Suprapubic skin (tissue), 4 donors: ENCODE data around the gene ZGRF1. TPM values are rescaled to one million over a fixed set of nuclear protein-coding genes. Genes with fewer than 3 reads are reported as not detected.
A peak's percentile ranks its signal among the peaks of the same experiment; 100 is the strongest.
"Not testable (repeated sequence)": the region's sequence is repeated elsewhere in the genome, so short reads cannot be mapped to it uniquely, and the experiment has no call there.

Source experiments
- DNase-seq, 2 donors: peaks; one replicate each; pipeline ENCODE4 v3.0.0-alpha.2; 2019; ENCODE audit warnings: low spot score in 2 of 2
- H3K27ac ChIP-seq: fragments of 200-600 bp; sonication (generic); one replicate; pipeline ENCODE4 v1.5.1; 2019
- H3K27me3 ChIP-seq: fragments of 200-600 bp; sonication (generic); one replicate; pipeline ENCODE4 v1.5.1; 2019
- H3K36me3 ChIP-seq: fragments of 200-600 bp; sonication (generic); one replicate; pipeline ENCODE4 v1.5.1; 2019
- H3K4me1 ChIP-seq: fragments of 200-600 bp; sonication (generic); one replicate; pipeline ENCODE4 v1.5.1; 2019
- H3K4me3 ChIP-seq: fragments of 200-600 bp; sonication (generic); one replicate; pipeline ENCODE4 v1.5.1; 2019; ENCODE audit warnings: mild to moderate bottlenecking
- H3K9me3 ChIP-seq: fragments of 200-600 bp; sonication (generic); one replicate; pipeline ENCODE4 v1.5.1; 2019
- CTCF ChIP-seq, 2 donors: fragments of 200-600 bp in 1 of 2; fragments of 450-650 bp in 1 of 2; sonication (generic) in 1 of 2; IDR thresholded peaks; one replicate each; pipeline ENCODE4 v1.5.1; 2016 to 2019; ENCODE audit warnings: antibody characterized with exemption in 2 of 2, mild to moderate bottlenecking in 1 of 2, moderate library complexity in 1 of 2
- EP300 ChIP-seq: sonication (generic); formaldehyde crosslinking; IDR thresholded peaks from one replicate; pipeline ENCODE4 v1.6.1; 2017; ENCODE audit warnings: antibody characterized with exemption
- POLR2A ChIP-seq, 2 donors: fragments of 450-650 bp; IDR thresholded peaks; one replicate each; pipeline ENCODE4 v1.6.1; 2017; ENCODE audit warnings: antibody characterized with exemption in 2 of 2, mild to moderate bottlenecking in 2 of 2, moderate library complexity in 2 of 2
- POLR2AphosphoS5 ChIP-seq, 3 donors: sonication (generic); formaldehyde crosslinking; IDR thresholded peaks; one replicate each; pipeline ENCODE4 v1.6.1; 2017; ENCODE audit warnings: antibody characterized with exemption in 3 of 3
- WGBS: methylation state at CpG from one replicate; pipeline ENCODE4 v1.1.5; 2018; 5-methylcytosine and 5-hydroxymethylcytosine counted together
- total RNA-seq, 4 donors: library from RNA; depleted of rRNA; stranded (reverse); fragments of >200 nt; gene quantifications; one replicate each; pipeline ENCODE4 v1.1.0, GENCODE V29; 2016

ZGRF1 gene
- total RNA-seq, 4 donors from 2014 or later: 2.0 to 9.7 (median 6.6) TPM

GRCh38 chr4:112633477-112634235, 3.1 kb downstream of the ZGRF1 start:
- no peak for TF ChIP-seq POLR2AphosphoS5 (IDR thresholded peaks at IDR 0.05)
- no peak for DNase-seq
- no peak overlapping the region for H3K27ac ChIP-seq

GRCh38 chr4:112626228-112626627, 10.5 kb downstream of the ZGRF1 start:
- no peak overlapping the region for H3K4me3 ChIP-seq
- H3K4me1 ChIP-seq: no peaks in the 10 kb centered on the region
- H3K27me3 ChIP-seq: no peaks in the 10 kb centered on the region
- TF ChIP-seq CTCF (IDR thresholded peaks at IDR 0.05): no peak
- TF ChIP-seq POLR2A (IDR thresholded peaks at IDR 0.05): no peak
- no peak for TF ChIP-seq POLR2AphosphoS5 (IDR thresholded peaks at IDR 0.05)
- no peak for TF ChIP-seq EP300
- no peaks in the 10 kb centered on the region for H3K9me3 ChIP-seq
- H3K27ac ChIP-seq: no peak overlapping the region
- peaks cover 3% of the 10 kb centered on the region for H3K36me3 ChIP-seq
- WGBS: 82% methylated on average over 4 of the region's 4 CpGs
- DNase-seq: no peak

More at GRCh38 chr4:112633477-112634235, 3.1 kb downstream of the ZGRF1 start:
- Histone ChIP-seq H3K4me1 (peaks cover 15% of the 10 kb centered on the region), H3K9me3 (no peaks in the 10 kb centered on the region), H3K36me3 (peaks cover 3% of the 10 kb centered on the region), H3K27me3 (no peaks in the 10 kb centered on the region), H3K4me3 (no peak overlapping the region)
- 37% methylated on average over 4 of the region's 4 CpGs for WGBS

- Histone ChIP-seq H3K9me3 (no peaks in the 10 kb centered on the region), H3K27ac (no peak overlapping the region), H3K27me3 (no peaks in the 10 kb centered on the region), H3K4me3 (no peak overlapping the region), H3K4me1 (no peaks in the 10 kb centered on the region), H3K36me3 (no peaks in the 10 kb centered on the region)
- no peak for TF ChIP-seq POLR2A (IDR thresholded peaks at IDR 0.05)
- no peak for TF ChIP-seq EP300
- TF ChIP-seq POLR2AphosphoS5 (IDR thresholded peaks at IDR 0.05): no peak
- no peak for TF ChIP-seq CTCF (IDR thresholded peaks at IDR 0.05)
- WGBS: 97% methylated on average over 2 of the region's 2 CpGs
- no peak for DNase-seq
Measured at GRCh38 chr4:112616984-112617383, 19.7 kb downstream of the ZGRF1 start.

GRCh38 chr4:112612814-112613213, 23.9 kb downstream of the ZGRF1 start:
- H3K4me1 ChIP-seq, H3K27me3 ChIP-seq, H3K9me3 ChIP-seq, DNase-seq, H3K36me3 ChIP-seq, H3K4me3 ChIP-seq, H3K27ac ChIP-seq: not testable (repeated sequence)
- WGBS: 78% methylated on average over 2 of the region's 2 CpGs

- no peaks in the 10 kb centered on the region for H3K4me1 ChIP-seq
- TF ChIP-seq EP300: no peak
- peak in 1 of 2 donors; percentile 47 for TF ChIP-seq CTCF (IDR thresholded peaks at IDR 0.05)
- TF ChIP-seq POLR2A (IDR thresholded peaks at IDR 0.05): no peak
- no peak for TF ChIP-seq POLR2AphosphoS5 (IDR thresholded peaks at IDR 0.05)
- no peak for DNase-seq
- H3K27me3 ChIP-seq: no peaks in the 10 kb centered on the region
- no peak overlapping the region for H3K4me3 ChIP-seq
- H3K9me3 ChIP-seq: no peaks in the 10 kb centered on the region
- peaks cover 6% of the 10 kb centered on the region for H3K36me3 ChIP-seq
- H3K27ac ChIP-seq: no peak overlapping the region
Measured at GRCh38 chr4:112604589-112604988, 32.1 kb downstream of the ZGRF1 start.

- 81% methylated on average over 1 of the region's 1 CpG for WGBS
- H3K27ac ChIP-seq: no peak overlapping the region
- TF ChIP-seq CTCF (IDR thresholded peaks at IDR 0.05): no peak
- no peak for TF ChIP-seq POLR2A (IDR thresholded peaks at IDR 0.05)
- no peak for TF ChIP-seq EP300
- TF ChIP-seq POLR2AphosphoS5 (IDR thresholded peaks at IDR 0.05): no peak
- H3K9me3 ChIP-seq: no peaks in the 10 kb centered on the region
- DNase-seq: no peak
- no peak overlapping the region for H3K4me3 ChIP-seq
- no peaks in the 10 kb centered on the region for H3K36me3 ChIP-seq
- no peaks in the 10 kb centered on the region for H3K27me3 ChIP-seq
- no peaks in the 10 kb centered on the region for H3K4me1 ChIP-seq
Measured at GRCh38 chr4:112594993-112595392, 41.7 kb downstream of the ZGRF1 start.
